ENCODE data around the gene SIRPG.

DNA sequence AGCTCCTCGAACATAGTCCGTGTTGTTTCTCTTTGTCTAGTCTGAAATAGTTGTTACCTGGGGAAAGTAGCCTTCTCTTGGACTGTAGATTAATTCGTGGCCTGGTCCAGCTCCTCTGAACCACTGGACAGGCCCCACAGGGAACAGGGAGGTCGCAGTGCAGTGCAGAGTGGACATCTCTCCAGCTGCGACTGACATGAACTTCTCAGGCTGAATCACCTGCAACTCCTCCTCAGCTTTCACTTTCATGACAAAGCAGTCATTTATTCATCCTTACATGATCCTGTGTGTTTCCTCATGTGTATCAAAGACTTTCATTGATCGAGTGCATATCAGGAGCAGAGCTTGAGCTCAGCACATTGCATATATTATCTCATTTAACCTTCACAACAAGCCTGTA lies 19.1 kb upstream of the SIRPG start:
- TF ChIP-seq POLR2A (IDR thresholded peaks at IDR 0.05): no peak
- TF ChIP-seq, protein P1, sequence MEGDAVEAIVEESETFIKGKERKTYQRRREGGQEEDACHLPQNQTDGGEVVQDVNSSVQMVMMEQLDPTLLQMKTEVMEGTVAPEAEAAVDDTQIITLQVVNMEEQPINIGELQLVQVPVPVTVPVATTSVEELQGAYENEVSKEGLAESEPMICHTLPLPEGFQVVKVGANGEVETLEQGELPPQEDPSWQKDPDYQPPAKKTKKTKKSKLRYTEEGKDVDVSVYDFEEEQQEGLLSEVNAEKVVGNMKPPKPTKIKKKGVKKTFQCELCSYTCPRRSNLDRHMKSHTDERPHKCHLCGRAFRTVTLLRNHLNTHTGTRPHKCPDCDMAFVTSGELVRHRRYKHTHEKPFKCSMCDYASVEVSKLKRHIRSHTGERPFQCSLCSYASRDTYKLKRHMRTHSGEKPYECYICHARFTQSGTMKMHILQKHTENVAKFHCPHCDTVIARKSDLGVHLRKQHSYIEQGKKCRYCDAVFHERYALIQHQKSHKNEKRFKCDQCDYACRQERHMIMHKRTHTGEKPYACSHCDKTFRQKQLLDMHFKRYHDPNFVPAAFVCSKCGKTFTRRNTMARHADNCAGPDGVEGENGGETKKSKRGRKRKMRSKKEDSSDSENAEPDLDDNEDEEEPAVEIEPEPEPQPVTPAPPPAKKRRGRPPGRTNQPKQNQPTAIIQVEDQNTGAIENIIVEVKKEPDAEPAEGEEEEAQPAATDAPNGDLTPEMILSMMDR (IDR thresholded peaks at IDR 0.05): no peak
- TF ChIP-seq POLR2AphosphoS5 (IDR thresholded peaks at IDR 0.05): no peak
- TF ChIP-seq EP300 (IDR thresholded peaks at IDR 0.05): no peak

Measured in gastroesophageal sphincter (tissue), 3 donors.